ENCODE results near the gene FNBP1L. TPM values are rescaled to one million over a fixed set of nuclear protein-coding genes. Genes with fewer than 3 reads are reported as not detected.

The FNBP1L gene
- total and polyA plus RNA-seq, 12 donors: 10.7 to 41.4 (median 23.8) TPM

DNA sequence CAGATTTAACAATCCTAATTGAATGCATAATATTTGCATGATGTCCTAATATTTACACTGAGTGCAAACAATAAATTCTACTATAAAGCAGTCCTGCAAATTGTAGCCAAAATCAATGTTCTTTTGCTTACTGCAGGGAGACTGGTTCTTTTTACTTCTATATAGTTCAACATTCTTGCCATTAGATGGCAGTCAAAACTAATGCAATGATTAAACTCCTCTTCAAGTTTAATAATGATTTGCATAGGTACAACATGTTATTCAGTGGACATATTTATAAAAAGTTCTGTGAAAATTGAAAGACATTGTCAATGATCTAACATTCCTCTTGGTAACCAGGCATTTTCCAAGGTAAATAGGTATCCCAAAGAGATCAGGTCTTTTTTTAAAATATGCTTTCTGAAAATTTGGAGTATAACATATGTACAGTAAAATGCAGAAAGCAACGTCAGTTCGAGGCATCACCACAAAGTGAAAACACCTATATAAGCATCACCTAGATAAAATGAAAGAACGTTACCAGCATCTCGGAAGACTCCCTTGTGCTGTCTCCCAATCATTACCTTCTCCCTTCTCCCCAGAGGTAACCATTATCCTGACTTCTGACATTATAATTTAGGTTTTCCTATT lies 9.8 kb upstream of the FNBP1L start:
- 47 to 58% methylated on average over 4 of the region's 4 CpGs for WGBS, 2 donors
- ATAC-seq: peak in 5 of 8 donors; percentile 61 to 79 (median 68)

GRCh38 chr1:93438716-93439115 lies 9.2 kb upstream of the FNBP1L start:
- intact Hi-C loops (cut with DNase I): loop anchor here (2.0 to 10.0 kb wide), 18 partner anchors 126 to 409 kb away; partner anchors contain the start of gene BCAR3 (in 3 of the 10)
- Histone ChIP-seq H3K27me3 (peaks cover 0 to 6% (median 0%) of the 10 kb centered on the region in 7 donors), H3K27ac (no peak overlapping the region), H3K4me1 (peaks cover 0 to 3% (median 0%) of the 10 kb centered on the region in 9 donors), H3K36me3 (no peaks in the 10 kb centered on the region), H3K9me3 (no peaks in the 10 kb centered on the region), H3K4me3 (no peak overlapping the region)
- DNase-seq: no peak
- no peak for TF ChIP-seq CTCF (IDR thresholded peaks at IDR 0.05)
- WGBS, 2 donors: 83 to 93% methylated on average over 3 of the region's 3 CpGs
- ATAC-seq: no peak

More for the DNA sequence above, 9.8 kb upstream of the FNBP1L start:
- H3K9me3 ChIP-seq: no peaks in the 10 kb centered on the region
- TF ChIP-seq CTCF (IDR thresholded peaks at IDR 0.05): peak; percentile 37 to 83 (median 71)
- DNase-seq: no peak
- H3K4me3 ChIP-seq: no peak overlapping the region
- H3K27me3 ChIP-seq: peaks cover 0 to 6% (median 0%) of the 10 kb centered on the region in 7 donors
- intact Hi-C loops (cut with DNase I): loop anchor here (2.0 to 10.0 kb wide), 18 partner anchors 127 to 409 kb away; partner anchors contain the start of gene BCAR3 (in 3 of the 10)
- no peak overlapping the region for H3K27ac ChIP-seq
- H3K36me3 ChIP-seq: no peaks in the 10 kb centered on the region
- peaks cover 0 to 3% (median 0%) of the 10 kb centered on the region in 9 donors for H3K4me1 ChIP-seq

GRCh38 chr1:93440272-93440671 lies 7.6 kb upstream of the FNBP1L start:
- Histone ChIP-seq H3K9me3 (no peaks in the 10 kb centered on the region), H3K27me3 (no peaks in the 10 kb centered on the region), H3K4me1 (peaks cover 0 to 3% (median 0%) of the 10 kb centered on the region in 9 donors), H3K36me3 (no peaks in the 10 kb centered on the region), H3K4me3 (no peak overlapping the region), H3K27ac (no peak overlapping the region)
- DNase-seq (no peak), ATAC-seq (no peak)
- intact Hi-C loops (cut with DNase I): loop anchor here in 3 of 10 donors (10.0 kb wide), 3 partner anchors 115 to 185 kb away; no protein-coding TSS in a partner anchor
- no peak for TF ChIP-seq CTCF (IDR thresholded peaks at IDR 0.05)
- 75 to 91% methylated on average over 4 of the region's 4 CpGs for WGBS, 2 donors

DNA sequence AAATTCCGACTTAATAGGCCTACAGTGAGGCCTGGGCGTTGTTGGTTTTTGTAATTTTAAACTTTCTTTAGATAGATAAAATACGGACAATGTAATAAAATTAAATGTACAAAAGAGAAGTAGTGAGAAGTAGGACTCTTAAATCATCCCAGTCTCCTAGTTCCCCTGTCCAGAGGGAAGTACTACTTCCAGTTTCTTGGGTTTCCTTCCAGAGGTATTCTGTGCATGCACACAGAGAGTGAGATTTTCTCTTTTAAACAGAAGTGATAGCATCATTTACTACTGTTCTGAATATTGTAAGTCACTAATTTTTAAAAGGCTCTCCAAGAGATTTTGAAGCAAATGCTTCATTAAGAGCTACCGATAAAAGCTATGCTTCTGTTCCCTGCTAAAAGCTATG lies 7.2 kb upstream of the FNBP1L start:
- Histone ChIP-seq H3K4me1 (peaks cover 0 to 3% (median 0%) of the 10 kb centered on the region in 9 donors), H3K4me3 (no peak overlapping the region), H3K27ac (no peak overlapping the region), H3K9me3 (no peaks in the 10 kb centered on the region), H3K27me3 (no peaks in the 10 kb centered on the region), H3K36me3 (no peaks in the 10 kb centered on the region)
- 92 to 96% methylated on average over 4 of the region's 4 CpGs for WGBS, 2 donors
- ATAC-seq (no peak), DNase-seq (no peak)
- intact Hi-C loops (cut with DNase I): loop anchor here in 3 of 10 donors (10.0 kb wide), 3 partner anchors 114 to 184 kb away; no protein-coding TSS in a partner anchor
- no peak for TF ChIP-seq CTCF (IDR thresholded peaks at IDR 0.05)
